Neutrophil (primary cell): ENCODE results near the gene ARPC2.

Source experiments
- H3K27ac ChIP-seq: fragments of 200-600 bp; sonication (generic); 2 replicates; pipeline ENCODE4 v1.5.1; 2016; ENCODE audit warnings: mild to moderate bottlenecking, moderate library complexity
- H3K27me3 ChIP-seq: fragments of 200-600 bp; sonication (generic); 2 replicates; pipeline ENCODE4 v1.6.0; 2016; ENCODE audit warnings: mild to moderate bottlenecking
- H3K36me3 ChIP-seq: fragments of 200-600 bp; sonication (generic); 2 replicates; pipeline ENCODE4 v1.5.1; 2017
- H3K4me1 ChIP-seq, 2 experiments: fragments of 200-600 bp in 1 of 2; sonication (generic) in 1 of 2; 1 replicate in 1 of 2; 2 replicates in 1 of 2; pipeline versions ENCODE4 v1.5.1 to v1.6.1; 2013 to 2016; ENCODE audit warnings: low read depth in 1 of 2, low read length in 1 of 2, mild to moderate bottlenecking in 1 of 2, moderate library complexity in 1 of 2; ENCODE audit not compliant: control insufficient read depth in 1 of 2, insufficient read depth in 1 of 2
- H3K4me3 ChIP-seq, 2 experiments: fragments of 200-600 bp in 1 of 2; sonication (generic) in 1 of 2; 1 replicate in 1 of 2; 2 replicates in 1 of 2; pipeline ENCODE4 v1.5.1; 2013 to 2016; ENCODE audit warnings: low read depth in 1 of 2, low read length in 1 of 2, mild to moderate bottlenecking in 1 of 2, moderate library complexity in 1 of 2
- H3K9me3 ChIP-seq: fragments of 200-600 bp; sonication (generic); 2 replicates; pipeline ENCODE4 v1.5.1; 2016
- TF ChIP-seq, protein P1 (sequence below): fragments of 200-600 bp; sonication (generic); IDR thresholded peaks from 2 replicates; pipeline ENCODE4 v1.5.1; 2016; ENCODE audit warnings: antibody characterized with exemption

Gene ARPC2

DNA sequence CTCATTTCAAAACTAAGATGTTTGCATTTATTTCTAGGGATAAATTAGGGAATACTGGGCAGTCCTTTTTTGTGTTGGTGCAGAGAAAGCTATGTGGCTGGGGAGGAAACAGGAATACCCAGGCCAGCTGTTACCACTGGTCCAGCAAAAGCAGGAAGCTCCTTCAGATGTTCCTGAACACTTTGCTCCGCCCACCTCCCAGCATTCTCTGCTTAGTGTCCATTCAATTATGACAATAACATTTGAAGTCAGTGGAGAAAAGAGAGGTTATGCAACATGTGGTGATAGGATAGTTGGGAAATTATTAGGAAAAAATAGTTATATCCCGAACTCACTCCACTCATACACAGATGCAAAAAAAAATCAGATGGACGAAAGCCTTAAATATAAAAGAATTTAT is 22.1 kb upstream of the ARPC2 start:
- H3K9me3 ChIP-seq, result no peaks in the 10 kb centered on the region
- no peaks in the 10 kb centered on the region for H3K36me3 ChIP-seq
- TF ChIP-seq, protein P1, sequence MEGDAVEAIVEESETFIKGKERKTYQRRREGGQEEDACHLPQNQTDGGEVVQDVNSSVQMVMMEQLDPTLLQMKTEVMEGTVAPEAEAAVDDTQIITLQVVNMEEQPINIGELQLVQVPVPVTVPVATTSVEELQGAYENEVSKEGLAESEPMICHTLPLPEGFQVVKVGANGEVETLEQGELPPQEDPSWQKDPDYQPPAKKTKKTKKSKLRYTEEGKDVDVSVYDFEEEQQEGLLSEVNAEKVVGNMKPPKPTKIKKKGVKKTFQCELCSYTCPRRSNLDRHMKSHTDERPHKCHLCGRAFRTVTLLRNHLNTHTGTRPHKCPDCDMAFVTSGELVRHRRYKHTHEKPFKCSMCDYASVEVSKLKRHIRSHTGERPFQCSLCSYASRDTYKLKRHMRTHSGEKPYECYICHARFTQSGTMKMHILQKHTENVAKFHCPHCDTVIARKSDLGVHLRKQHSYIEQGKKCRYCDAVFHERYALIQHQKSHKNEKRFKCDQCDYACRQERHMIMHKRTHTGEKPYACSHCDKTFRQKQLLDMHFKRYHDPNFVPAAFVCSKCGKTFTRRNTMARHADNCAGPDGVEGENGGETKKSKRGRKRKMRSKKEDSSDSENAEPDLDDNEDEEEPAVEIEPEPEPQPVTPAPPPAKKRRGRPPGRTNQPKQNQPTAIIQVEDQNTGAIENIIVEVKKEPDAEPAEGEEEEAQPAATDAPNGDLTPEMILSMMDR, result no peak
- no peak overlapping the region for H3K27ac ChIP-seq
- H3K4me3 ChIP-seq, result no peak overlapping the region
- H3K4me1 ChIP-seq, result peaks cover 23 to 26% of the 10 kb centered on the region in 2 experiments
- no peaks in the 10 kb centered on the region for H3K27me3 ChIP-seq

DNA sequence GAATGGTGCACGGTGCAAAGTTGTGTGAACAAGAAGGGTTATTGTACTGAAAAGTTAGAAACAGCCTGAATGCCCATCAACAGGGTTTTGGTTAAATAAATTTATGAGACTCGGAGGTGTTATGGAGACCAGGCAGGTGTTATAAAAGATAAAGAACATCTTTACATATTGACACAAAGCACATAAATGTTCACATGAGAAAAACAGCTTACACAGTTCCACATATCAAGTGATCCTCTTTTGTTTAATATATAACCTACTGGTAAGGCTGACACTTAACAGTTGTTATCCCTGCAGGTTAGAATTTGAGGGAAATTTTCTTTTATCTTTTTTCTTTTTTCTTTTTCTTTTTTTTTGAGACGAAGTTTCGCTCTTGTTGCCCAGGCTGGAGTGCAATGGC is 20.0 kb upstream of the ARPC2 start:
- Histone ChIP-seq H3K36me3 (no peaks in the 10 kb centered on the region), H3K27ac (no peak overlapping the region), H3K9me3 (no peaks in the 10 kb centered on the region), H3K4me3 (no peak overlapping the region), H3K27me3 (no peaks in the 10 kb centered on the region), H3K4me1 (peaks cover 35 to 37% of the 10 kb centered on the region in 2 experiments)
- TF ChIP-seq, protein P1, result no peak

DNA sequence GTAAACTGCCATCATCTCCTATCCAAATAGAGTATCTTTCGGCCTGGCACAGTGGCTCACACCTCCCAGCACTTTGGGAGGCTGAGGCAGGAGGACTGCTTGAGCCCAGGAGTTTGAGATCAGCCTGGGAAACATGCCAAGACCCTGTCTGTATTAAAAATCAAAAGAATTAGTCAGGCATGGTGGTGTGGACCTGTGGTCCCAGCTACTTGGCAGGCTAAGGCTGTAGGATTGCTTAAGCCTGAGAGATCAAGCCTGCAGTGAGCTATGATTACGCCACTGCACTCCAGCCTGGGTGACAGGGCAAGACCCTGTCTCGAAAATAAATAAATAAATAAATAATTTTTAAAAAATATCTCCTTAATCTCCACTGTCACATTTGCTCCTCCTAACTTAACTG is 14.7 kb upstream of the ARPC2 start:
- H3K4me3 ChIP-seq, result no peak overlapping the region
- H3K9me3 ChIP-seq, result no peaks in the 10 kb centered on the region
- TF ChIP-seq, protein P1, result no peak
- H3K27me3 ChIP-seq, result no peaks in the 10 kb centered on the region
- H3K4me1 ChIP-seq, result peaks cover 52% of the 10 kb centered on the region in 2 experiments
- H3K27ac ChIP-seq, result peak overlapping the region; percentile 71
- no peaks in the 10 kb centered on the region for H3K36me3 ChIP-seq

- Histone ChIP-seq H3K4me1 (peaks cover 12 to 13% of the 10 kb centered on the region in 2 experiments), H3K4me3 (no peak overlapping the region), H3K27me3 (no peaks in the 10 kb centered on the region), H3K36me3 (no peaks in the 10 kb centered on the region), H3K9me3 (no peaks in the 10 kb centered on the region), H3K27ac (no peak overlapping the region)
- TF ChIP-seq, protein P1, result no peak
These were observed 7.9 kb upstream of the ARPC2 start for GRCh38 chr2:218209078-218209477.

GRCh38 chr2:218214116-218214515 is 2.9 kb upstream of the ARPC2 start:
- no peaks in the 10 kb centered on the region for H3K36me3 ChIP-seq
- peaks cover 14 to 28% of the 10 kb centered on the region in 2 experiments for H3K4me1 ChIP-seq
- TF ChIP-seq, protein P1, result no peak
- H3K27ac ChIP-seq, result no peak overlapping the region
- no peaks in the 10 kb centered on the region for H3K9me3 ChIP-seq
- no peak overlapping the region for H3K4me3 ChIP-seq
- no peaks in the 10 kb centered on the region for H3K27me3 ChIP-seq

GRCh38 chr2:218216336-218216673 is 684 bp upstream of the ARPC2 start:
- H3K36me3 ChIP-seq, result peaks cover 7% of the 10 kb centered on the region
- H3K27me3 ChIP-seq, result no peaks in the 10 kb centered on the region
- H3K4me1 ChIP-seq, result peaks cover 35 to 50% of the 10 kb centered on the region in 2 experiments
- H3K9me3 ChIP-seq, result no peaks in the 10 kb centered on the region
- H3K4me3 ChIP-seq, result peak overlapping the region; percentile 61 to 93
- H3K27ac ChIP-seq, result peak overlapping the region; percentile 93
- TF ChIP-seq, protein P1, result no peak
